Ovary (tissue), 3 donors: Measurements from ENCODE around the gene PSMA1.

ENCODE experiments used
- POLR2A ChIP-seq: fragments of 450-650 bp; IDR thresholded peaks from one replicate; pipeline ENCODE4 v1.6.1; 2017; ENCODE audit warnings: antibody characterized with exemption, mild to moderate bottlenecking, moderate library complexity
- TF ChIP-seq, protein P1 (sequence below), 3 donors: fragments of 450-650 bp in 2 of 3; fragments of 200-600 bp in 1 of 3; IDR thresholded peaks; one replicate each; pipeline versions ENCODE4 v1.5.1 to v1.8.0; 2016 to 2022; ENCODE audit warnings: antibody characterized with exemption in 3 of 3, mild to moderate bottlenecking in 1 of 3
- donor health status: DM: no; HTN: no; CAD: no.

DNA sequence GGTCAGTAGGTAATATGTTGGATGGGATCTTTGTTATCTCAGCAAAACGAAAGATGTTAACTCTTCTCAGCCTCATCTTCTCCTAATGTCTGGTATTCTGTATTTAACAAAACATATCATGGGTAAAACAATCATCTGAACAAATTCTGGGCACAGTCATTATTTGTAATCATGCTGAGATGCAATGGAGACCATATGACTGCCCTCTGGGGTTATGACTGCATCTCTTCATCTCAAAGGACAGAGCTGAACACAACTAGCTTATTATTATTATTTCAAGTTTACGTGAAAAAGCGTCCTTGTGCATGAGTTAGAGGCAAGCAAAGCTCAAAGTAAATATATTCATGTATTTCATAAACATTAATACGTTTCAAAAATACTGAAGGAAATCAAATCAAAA is 29.7 kb upstream of the PSMA1 start:
- no peak for TF ChIP-seq POLR2A
- TF ChIP-seq, protein P1, sequence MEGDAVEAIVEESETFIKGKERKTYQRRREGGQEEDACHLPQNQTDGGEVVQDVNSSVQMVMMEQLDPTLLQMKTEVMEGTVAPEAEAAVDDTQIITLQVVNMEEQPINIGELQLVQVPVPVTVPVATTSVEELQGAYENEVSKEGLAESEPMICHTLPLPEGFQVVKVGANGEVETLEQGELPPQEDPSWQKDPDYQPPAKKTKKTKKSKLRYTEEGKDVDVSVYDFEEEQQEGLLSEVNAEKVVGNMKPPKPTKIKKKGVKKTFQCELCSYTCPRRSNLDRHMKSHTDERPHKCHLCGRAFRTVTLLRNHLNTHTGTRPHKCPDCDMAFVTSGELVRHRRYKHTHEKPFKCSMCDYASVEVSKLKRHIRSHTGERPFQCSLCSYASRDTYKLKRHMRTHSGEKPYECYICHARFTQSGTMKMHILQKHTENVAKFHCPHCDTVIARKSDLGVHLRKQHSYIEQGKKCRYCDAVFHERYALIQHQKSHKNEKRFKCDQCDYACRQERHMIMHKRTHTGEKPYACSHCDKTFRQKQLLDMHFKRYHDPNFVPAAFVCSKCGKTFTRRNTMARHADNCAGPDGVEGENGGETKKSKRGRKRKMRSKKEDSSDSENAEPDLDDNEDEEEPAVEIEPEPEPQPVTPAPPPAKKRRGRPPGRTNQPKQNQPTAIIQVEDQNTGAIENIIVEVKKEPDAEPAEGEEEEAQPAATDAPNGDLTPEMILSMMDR (IDR thresholded peaks at IDR 0.05), result no peak
